HTERT RPE-1 (cell line): ENCODE results near the gene ZBTB43.

Experiments used
- in situ Hi-C: fragments of 300-500 bp; cut with MboI; formaldehyde crosslinking; loops from 4 replicates; pipeline ENCODE4 v1.14.3; 2020; ENCODE audit warnings: low sequenced_read_pairs

The ZBTB43 gene

DNA sequence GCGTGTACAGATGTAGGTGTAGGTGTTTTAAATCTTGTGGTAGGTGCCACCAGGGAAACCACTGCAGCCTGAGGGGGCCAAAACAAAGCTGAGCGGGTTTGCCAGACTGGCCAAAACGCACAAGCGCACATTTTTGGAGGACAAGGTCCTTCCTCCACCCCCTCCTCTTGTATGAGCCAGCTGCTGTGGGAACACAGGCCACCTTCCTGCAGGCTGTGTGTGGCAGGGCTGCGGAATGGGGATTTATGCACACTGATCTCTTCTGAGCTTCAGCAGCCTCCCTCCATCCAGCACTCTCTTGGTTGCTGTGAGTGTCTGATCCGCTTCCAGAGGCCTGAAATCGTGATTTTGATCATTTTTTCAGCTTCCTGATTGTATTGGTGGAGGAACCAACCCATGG lies 22.4 kb downstream of the ZBTB43 start:
- in situ Hi-C loops, result no loop called here

DNA sequence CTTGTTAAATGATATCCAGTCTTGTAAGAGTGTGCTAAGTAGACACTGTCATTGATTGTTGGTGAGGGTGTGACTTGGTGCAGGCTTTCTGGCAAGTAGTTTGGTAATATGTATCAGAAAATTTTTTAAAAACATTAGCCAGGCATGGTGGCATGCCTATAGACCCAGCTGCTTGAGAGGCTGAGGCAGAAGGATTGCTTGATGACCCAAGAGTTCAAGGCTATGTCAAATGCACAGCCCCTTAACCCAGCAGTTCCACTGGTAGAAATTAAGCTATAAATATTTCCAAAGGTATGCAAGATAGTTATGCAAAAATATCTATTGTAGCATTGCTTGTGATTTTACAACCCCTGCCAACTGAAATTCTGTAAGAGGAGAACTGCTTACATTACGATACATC lies 24.2 kb downstream of the ZBTB43 start:
- in situ Hi-C loops, result no loop called here

DNA sequence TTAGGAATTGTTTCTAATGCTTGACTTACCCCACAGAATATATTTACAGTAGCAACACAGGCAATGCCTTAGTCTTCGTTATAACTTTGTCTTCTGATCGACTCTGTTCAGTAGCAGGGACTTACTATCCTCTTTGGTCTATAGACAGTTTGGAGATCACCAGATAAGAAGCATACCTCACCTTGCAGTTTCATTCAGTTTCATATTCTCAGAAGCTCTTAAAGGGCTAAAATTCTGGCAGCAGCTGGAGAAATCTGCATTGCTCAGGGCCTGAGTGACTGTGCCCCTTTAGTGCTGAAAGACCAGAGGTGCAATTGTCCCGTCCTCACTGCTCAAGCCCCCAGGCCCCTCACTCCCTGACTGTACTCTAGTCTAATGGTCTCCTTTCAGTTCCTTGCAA lies 26.0 kb downstream of the ZBTB43 start:
- in situ Hi-C loops, result no loop called here

DNA sequence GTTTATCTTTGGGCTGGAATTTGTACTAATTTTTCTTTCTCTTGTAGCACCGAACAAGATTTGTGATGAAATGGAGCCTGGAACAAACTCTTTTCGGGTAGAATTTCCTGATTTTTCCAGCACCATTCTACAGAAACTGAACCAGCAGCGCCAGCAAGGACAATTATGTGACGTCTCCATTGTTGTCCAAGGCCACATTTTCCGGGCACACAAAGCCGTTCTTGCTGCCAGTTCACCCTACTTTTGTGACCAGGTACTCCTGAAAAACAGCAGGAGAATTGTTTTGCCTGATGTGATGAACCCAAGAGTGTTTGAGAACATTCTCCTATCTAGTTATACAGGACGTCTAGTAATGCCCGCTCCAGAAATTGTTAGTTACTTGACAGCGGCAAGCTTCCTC lies 27.6 kb downstream of the ZBTB43 start:
- in situ Hi-C loops, result no loop called here

DNA sequence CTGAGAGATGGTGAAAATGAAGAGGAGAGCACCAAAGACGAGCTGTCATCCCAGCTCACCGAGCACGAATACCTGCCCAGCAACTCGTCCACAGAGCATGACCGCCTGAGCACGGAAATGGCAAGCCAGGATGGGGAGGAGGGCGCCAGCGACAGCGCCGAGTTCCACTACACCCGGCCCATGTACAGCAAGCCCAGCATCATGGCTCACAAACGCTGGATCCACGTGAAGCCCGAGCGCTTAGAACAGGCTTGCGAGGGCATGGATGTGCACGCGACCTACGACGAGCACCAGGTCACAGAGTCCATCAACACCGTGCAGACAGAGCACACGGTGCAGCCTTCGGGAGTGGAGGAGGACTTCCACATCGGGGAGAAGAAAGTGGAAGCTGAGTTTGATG lies 28.2 kb downstream of the ZBTB43 start:
- in situ Hi-C loops, result no loop called here

DNA sequence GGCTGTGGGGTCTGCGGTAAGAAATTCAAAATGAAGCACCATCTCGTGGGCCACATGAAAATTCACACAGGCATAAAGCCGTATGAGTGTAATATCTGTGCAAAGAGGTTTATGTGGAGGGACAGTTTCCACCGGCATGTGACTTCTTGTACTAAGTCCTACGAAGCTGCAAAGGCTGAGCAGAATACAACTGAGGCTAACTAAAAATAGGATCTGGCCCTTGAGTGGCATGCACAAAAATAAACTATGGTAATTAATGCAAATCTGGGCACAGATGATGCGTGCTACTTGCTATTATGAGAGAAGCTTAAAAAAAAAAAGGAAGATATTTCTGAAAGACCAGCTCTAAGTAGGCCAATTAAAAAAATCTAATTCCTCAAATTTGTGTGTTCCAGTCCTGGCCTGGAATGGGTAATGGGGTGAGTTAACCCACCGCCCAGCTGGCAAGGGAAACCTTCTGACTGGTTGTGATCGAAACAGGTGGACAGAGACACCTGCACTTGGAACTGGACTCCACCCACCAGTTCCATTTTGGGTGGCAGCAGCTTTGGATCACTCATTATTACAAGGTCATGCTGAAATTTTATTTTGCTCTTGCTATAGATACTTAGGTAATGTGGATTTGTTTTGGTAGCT lies 29.0 kb downstream of the ZBTB43 start:
- in situ Hi-C loops, result no loop called here

DNA sequence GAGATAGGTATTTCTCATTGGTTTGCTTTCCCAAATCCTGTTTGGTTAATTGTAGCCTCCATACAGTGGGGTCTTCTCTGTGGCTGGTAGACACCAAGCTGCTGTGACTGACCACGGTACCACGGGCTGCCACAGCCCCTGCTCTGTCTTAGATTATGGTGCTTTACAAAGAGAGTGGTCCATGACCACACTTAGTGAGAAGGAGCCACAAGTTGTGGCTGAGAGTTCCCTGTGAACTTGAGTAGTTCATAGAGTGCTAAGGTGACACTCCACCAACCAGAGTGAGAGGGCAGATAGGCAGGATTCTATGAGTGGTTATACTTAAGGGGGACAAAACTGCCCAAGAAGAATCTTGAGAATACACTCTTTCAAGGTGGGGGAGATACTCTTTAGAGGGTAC lies 29.8 kb downstream of the ZBTB43 start:
- in situ Hi-C loops, result no loop called here

DNA sequence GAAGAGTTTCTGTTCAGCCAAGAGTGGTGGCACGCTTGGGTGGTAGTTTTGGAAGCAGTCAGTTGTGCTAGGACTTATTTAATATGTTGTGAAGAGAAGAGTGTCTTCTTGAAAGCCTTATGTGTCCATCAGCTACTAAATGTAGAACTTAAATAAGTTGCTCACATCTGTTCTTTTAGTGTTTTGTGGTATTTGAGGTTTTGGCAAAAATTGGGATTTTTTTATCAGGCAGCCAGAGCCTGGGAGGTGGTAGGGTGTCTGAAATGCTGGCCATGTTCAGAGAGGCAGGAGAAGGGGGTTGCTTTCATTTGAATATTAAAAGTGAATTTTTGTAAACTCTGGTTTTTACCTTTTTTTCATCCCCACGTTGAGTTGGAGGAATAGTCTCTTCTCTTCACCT lies 31.4 kb downstream of the ZBTB43 start:
- in situ Hi-C loops, result no loop called here

DNA sequence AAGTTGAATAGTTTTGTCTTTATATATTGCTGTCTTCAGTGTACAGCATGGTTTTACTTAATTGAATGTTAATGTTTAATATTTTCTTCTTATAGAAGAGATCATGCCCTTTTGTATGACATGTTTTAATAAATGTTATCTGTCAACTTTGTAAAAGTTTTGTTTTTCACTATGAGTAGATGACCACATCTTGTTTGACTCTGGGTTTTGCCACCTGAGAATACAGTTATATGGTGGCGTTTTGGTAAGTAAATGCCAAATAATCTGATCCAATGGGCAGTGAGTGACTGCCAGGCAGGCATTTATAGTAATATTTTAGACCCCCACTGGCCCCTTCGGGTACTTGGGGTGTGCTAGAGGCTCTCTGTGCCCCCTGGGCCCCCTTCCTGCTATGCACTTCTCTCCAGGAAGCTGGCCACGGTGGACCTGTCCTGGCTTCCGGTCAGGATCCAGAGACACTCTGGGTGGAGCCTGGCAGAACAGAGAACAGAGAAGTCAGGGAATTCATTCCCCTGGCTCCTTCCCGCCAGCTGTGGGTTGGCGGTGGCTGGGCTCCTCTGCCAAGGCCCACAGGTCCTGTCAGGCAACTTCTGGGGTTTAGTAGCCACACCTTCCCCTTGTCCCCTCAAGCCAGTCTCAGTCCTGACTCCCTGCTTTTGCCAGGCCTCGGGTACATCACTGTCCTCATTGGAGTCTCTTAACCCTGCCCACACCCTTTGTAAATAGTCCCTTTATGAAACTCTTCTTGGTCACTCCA lies 33.4 kb downstream of the ZBTB43 start:
- in situ Hi-C loops, result no loop called here

DNA sequence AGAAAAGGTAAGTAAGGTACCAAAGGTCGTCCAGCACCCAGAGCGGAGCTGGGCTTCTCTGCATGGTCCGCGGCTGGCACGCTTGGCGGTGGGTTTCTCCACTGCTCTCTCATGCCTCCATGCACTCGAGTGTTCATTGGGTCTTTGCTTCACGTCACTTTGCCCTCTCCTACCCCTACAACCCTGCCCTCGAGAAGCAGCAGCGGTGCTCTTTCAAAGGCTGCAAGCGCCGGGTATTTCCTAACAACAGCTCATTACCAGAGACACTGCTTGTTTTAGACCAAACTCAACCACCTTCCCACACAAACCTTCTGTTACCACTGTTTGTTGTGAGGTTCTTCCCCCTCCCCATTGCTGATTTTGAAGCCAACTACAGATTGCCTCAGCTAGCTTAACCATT lies 34.1 kb downstream of the ZBTB43 start:
- in situ Hi-C loops, result no loop called here

DNA sequence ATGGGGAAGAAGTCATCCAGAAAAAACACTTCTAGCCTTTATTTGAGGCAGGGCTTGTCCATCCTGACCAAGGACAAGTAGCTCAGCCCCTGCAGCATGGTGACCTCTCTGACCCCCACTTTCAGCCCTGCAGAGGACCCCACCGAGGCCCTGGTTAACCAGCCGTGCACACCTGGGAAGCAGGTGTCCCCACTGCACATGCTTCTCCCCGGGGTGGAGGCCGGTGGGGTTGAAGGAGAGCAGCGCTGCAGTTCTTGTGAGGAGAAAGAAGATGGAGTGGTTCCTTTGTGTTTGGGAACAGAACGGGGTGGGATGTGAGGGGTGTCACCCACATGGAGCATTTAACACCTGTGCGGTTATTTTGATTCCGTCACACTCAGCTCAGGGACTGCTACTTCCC lies 34.5 kb downstream of the ZBTB43 start:
- in situ Hi-C loops, result no loop called here

DNA sequence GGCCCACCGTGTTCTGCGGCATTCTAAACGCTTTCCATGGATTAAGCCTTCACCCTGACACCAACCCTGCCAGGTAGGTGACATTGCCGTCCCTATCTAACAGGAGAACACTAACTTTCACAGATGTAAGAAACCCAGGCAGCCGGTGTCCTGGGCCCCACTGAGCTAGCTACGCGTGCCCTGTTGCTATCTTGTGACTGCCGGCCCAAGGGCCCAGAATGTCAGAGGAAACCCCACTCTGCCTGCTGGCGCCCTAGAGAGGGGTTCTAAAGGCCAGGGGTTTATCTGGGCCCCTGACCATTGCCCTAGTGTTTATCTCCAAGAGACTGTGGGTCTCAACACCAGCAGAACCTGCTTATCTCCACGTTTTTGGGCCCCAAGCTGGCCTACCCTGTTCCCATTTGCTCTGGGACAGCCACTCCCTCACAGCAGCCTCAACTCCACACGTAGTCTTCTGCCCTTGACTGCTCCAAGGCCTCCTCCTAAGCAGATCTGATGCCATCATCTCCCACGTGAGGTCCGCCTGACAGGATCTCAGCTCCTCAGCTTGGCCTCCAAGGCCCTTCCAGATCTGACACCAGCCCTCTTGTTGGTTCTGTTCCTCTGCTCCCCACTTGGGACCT lies 37.5 kb downstream of the ZBTB43 start:
- in situ Hi-C loops, result no loop called here

DNA sequence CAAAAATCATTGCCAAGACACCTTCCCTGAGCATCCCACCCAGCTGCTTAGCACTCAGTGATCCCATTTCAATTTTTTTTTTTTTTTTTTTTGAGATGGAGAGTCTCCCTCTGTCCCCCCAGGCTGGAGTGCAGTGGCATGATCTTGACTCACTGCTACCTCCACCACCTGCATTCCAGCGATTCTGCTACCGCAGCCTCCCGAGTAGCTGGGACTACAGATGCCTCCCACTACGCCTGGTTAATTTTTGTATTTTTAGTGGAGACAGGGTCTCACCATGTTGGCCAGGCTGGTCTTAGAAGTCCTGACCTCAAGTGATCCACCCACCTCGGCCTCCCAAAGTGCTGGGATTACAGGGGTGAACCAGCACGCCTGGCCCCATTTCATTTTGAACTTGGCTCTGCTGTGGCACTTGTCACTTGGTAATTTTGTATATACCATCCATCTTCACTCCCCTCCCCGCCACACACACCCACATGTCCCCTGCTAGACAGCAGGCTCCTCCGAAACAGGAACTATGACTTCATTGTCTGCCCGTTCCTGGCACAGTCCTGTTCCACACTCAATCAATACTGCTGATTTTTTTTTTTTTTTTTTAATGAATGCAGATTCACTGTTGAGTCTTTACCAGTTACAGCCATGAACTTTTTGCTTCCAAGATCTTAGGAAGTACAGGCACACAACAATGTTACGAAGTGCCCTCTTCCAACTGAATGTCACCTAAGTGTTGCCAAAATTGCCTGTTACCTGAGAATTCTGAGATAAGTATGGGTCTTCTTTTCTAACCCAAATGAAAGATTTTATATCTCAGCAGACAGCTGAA lies 38.3 kb downstream of the ZBTB43 start:
- in situ Hi-C loops, result no loop called here

DNA sequence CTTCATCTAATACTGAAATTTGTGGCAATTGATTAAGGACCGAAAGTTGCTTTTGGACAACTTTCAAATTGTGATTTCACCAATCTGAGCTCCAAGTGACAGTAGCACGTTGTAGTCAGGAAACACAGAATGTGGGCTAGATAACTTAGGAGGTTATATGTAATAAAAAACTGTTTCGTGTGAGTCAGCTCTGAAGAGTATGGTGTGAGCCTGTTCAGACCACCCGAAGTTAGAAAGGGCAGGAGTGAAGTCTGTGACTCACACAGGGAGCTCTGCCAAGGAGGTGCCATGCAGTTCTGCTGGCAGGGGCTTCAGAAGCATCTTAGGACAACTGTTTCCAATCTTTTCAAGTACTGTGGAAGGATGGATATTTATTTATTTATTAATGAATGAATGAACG lies 39.2 kb downstream of the ZBTB43 start:
- in situ Hi-C loops, result no loop called here

DNA sequence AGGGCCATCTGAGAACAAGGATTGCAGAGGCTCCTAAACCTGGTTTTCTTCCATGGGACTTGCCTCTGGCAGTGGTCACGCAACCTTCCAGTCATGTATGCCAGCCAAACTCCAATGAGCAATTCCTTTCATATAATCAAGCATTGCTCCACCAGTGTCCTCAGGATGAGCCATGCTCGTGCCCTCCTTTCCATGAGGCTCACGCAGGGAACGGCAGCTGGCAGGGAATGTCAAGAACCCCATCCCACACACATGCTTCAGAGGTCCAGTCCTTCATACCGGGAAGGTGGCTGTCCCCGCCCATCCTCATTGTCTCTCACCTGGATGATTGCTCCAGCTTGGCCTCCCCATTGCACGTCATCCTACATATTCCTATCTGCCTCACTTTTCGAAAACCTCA lies 42.2 kb downstream of the ZBTB43 start:
- in situ Hi-C loops, result no loop called here

DNA sequence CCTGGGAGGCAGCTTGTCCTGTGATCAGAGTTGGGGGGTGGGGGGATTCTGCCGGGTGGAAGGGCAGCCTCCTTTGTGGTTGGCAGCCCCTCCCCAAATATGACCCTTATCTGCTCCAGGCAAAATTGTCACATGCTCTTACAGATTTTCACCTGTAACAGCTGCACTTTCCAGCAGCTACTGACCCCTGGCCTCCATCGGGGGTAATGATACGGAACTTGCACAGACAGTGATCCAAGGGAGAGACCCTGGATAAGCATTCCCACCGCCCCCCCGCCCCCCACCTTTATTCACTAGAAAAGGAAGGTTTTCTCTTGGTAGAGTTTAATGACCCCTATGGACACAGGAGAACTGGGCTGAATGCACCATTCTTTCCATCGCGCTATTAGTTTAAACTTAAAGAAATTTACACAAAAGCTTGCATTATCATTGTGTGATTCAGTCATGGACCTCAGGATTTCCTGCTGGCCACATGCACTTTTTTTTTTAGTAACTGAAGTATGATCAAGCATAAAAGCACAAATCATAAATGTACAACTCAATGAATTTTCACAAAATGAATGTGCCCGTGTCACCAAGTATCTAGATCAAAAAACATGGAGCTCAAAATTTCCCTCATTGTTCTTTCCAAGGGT lies 44.9 kb downstream of the ZBTB43 start:
- in situ Hi-C loops, result no loop called here

DNA sequence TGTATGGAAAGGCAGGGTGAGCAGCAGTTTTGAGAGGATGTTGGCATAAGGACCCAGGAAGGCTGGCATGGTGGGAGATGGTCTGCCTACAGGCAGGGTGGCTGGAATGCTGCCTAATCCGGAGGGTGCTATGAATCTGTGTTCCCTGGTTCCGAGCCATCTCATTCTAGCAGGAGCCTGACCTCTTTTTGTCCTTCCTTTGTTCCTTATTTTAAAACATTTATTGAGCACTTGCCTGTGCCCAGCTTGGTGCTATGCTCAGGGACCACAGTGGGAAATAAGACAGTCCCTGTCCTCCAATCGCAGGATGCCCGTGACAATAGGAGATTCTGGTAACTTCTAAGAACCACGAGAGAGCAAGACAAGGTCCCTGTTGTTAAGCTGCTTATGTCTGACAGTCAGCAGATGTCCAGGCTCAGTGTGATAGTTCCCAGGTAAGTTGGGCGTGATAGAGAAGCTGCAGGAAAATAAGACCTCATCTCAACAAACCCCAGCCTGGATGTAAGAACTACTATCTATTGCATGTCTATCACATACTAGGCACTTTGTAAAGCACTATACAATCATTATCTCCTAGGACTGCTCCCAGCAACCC lies 46.5 kb downstream of the ZBTB43 start:
- in situ Hi-C loops, result no loop called here

DNA sequence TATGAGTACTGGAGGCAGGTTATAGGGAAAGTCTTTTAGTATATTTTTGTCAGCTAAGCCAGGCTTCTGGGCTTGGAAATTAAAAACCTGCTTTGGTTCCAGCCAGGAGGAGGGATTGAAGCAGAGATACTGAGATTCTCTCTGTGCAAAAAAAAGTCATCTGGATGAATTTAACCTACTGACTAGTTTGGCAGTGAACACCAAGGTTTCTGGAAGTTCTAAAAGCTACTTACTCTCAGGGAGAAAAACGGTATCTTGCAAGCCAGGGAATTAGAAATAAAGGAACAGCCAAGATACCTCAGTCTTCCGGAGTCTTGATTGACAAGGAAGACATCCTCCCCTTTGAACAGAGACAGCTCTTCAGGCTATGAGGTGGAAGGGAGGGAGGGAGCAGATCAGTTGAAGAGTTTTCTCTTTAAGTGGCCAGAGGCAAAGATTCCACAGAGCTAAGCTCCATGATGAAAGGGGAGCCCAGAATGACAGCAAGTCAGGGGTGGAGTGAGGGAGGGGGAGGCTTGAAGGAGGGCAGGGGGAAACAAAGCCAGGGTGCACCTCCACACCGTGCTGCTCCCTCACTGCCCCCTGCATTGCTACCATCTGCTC lies 47.3 kb downstream of the ZBTB43 start:
- in situ Hi-C loops, result no loop called here

DNA sequence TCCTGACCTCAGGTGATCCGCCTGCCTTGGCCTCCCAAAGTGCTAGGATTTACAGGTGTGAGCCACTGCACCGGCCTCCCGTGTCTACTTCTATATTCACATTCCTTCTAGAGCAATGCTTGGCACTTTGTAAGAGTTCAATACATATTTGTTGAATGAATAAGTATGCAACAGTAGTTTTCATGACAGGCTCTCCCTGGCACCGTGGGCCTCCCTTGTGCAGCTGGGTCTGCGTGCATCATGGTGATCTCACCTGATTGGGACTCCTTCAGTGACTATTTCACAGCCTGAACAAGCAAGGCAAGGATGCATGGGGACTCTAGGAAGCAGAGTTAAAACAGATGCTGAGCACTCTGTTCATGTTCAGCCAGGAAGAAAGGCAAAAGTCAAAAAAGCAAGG lies 48.8 kb downstream of the ZBTB43 start:
- in situ Hi-C loops, result no loop called here

DNA sequence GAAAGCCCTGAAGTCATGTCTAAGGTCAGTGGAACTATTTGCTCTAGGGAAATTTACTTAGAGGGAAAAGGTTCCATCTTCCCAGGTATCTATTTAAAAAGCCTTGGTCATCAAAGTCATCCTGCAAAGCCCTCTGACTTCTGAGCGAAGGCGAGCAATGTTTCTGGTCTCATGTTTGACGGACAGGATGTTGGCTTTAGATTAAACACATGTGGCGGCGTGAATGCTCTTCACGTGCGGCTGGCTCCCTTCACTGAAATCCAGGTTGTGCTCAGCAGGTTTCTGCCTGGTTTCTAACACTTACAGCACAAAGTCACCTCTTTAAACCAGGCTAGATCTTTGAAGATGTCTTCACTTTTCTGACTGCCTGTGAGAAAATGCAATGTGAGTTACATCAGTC lies 49.9 kb downstream of the ZBTB43 start:
- in situ Hi-C loops, result no loop called here
